GM12874 (cell line): Measurements from ENCODE around the gene NDUFAF5.

Source experiments
- CTCF ChIP-seq: IDR thresholded peaks from 2 replicates; pipeline ENCODE4 v1.5.1; 2011; ENCODE audit warnings: low read depth, mild to moderate bottlenecking, control low read depth, low read length, moderate library complexity; ENCODE audit not compliant: insufficient read depth

Gene NDUFAF5

GRCh38 chr20:13831476-13831875 lies 46.6 kb downstream of the NDUFAF5 start:
- TF ChIP-seq CTCF = no peak

GRCh38 chr20:13838664-13839063 lies 53.8 kb downstream of the NDUFAF5 start:
- no peak for TF ChIP-seq CTCF

GRCh38 chr20:13839421-13840092 lies 54.7 kb downstream of the NDUFAF5 start:
- no peak for TF ChIP-seq CTCF

GRCh38 chr20:13840093-13840465 lies 55.3 kb downstream of the NDUFAF5 start:
- no peak for TF ChIP-seq CTCF

- no peak for TF ChIP-seq CTCF
Measured at GRCh38 chr20:13841206-13841605, 56.4 kb downstream of the NDUFAF5 start.

- no peak for TF ChIP-seq CTCF
Measured at GRCh38 chr20:13844296-13844695, 59.5 kb downstream of the NDUFAF5 start.

GRCh38 chr20:13851279-13851678 lies 66.5 kb downstream of the NDUFAF5 start:
- no peak for TF ChIP-seq CTCF
